ENCODE data around the gene PDYN. TPM values are rescaled to one million over a fixed set of nuclear protein-coding genes. Genes with fewer than 3 reads are reported as not detected.

The PDYN gene
- total RNA-seq, 2 experiments from 2014 or later, result not detected

DNA sequence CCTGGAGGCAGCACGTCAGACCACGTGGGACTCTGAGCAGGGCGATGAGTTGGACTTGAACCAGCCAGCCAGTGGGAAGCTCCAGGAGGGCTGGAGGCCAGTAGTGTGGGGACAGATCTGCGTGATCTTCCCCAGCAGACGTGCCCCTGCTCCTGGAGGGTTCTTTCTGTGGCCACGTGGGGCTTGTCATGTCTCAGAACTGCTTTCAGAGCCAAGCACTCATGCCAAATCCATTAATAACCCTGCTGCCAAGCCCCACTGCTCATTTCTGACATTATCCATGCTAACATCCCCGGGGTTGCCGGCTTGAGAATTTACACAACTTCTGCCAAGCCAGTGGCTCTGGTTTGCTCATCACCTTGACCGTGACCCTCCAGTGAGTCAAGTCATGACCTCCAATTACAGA is 60.4 kb downstream of the PDYN start:
- Mint-ChIP-seq H3K9me3 (no peaks in the 10 kb centered on the region), H3K4me3 (no peak overlapping the region), H3K4me1 (ENCODE audit: low read depth) (no peaks in the 10 kb centered on the region), H3K36me3 (ENCODE audit: low read depth) (no peaks in the 10 kb centered on the region), H3K27me3 (peaks cover 62% of the 10 kb centered on the region), H3K27ac (no peak overlapping the region)
- intact Hi-C loops (cut with DNase I, micrococcal nuclease), result no loop called here
- no peak overlapping the region for H3K27ac ChIP-seq (ENCODE audit: low read depth in 1 of 2, low read length in 2 of 2)
- H3K4me1 ChIP-seq (ENCODE audit: insufficient read depth, low read length), result no peaks in the 10 kb centered on the region
- TF ChIP-seq, protein P1, sequence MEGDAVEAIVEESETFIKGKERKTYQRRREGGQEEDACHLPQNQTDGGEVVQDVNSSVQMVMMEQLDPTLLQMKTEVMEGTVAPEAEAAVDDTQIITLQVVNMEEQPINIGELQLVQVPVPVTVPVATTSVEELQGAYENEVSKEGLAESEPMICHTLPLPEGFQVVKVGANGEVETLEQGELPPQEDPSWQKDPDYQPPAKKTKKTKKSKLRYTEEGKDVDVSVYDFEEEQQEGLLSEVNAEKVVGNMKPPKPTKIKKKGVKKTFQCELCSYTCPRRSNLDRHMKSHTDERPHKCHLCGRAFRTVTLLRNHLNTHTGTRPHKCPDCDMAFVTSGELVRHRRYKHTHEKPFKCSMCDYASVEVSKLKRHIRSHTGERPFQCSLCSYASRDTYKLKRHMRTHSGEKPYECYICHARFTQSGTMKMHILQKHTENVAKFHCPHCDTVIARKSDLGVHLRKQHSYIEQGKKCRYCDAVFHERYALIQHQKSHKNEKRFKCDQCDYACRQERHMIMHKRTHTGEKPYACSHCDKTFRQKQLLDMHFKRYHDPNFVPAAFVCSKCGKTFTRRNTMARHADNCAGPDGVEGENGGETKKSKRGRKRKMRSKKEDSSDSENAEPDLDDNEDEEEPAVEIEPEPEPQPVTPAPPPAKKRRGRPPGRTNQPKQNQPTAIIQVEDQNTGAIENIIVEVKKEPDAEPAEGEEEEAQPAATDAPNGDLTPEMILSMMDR (IDR thresholded peaks at IDR 0.05), result no peak
- H3K9me3 ChIP-seq (ENCODE audit: control insufficient read depth in 1 of 2, insufficient read depth in 1 of 2, low read length in 2 of 2), result no peaks in the 10 kb centered on the region
- CTCF ChIA-PET, result no interaction called here
- peaks cover 9 to 13% of the 10 kb centered on the region in 2 experiments for H3K27me3 ChIP-seq (ENCODE audit: control insufficient read depth in 1 of 2, insufficient read depth in 2 of 2, low read length in 2 of 2)
- DNase-seq (peak in 1 of 14 experiments; percentile 14), ATAC-seq (ENCODE audit: poor library complexity) (no peak)
- H3K36me3 ChIP-seq (ENCODE audit: insufficient read depth, low read length), result no peaks in the 10 kb centered on the region
- POLR2A ChIA-PET, result no interaction called here
- H3K4me3 ChIP-seq (ENCODE audit: low read length), result no peak overlapping the region

DNA sequence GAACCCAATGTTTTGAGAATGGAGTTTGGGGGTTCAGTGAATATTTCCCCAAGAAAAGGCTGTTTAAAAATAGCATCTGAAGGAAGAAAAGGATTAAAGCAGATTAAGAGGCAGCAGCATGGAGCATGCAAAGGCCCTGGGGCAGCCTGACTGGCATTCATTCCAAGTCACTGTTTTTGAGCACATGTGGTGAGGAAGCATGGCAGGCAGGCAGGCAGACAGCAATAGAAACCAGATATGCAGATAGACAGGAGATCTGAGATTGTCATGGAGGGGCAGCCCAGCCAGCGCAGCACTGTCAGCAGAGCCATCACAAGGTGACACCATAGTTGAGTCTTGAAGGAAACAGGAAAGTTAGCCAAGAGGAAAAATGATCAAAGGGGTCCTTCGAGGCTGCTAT is 60.9 kb downstream of the PDYN start:
- DNase-seq (no peak), ATAC-seq (ENCODE audit: poor library complexity) (no peak)
- no peaks in the 10 kb centered on the region for H3K4me1 Mint-ChIP-seq (ENCODE audit: low read depth)
- POLR2A ChIA-PET, result no interaction called here
- intact Hi-C loops (cut with DNase I, micrococcal nuclease), result no loop called here
- CTCF ChIA-PET, result no interaction called here
- no peaks in the 10 kb centered on the region for H3K4me1 ChIP-seq (ENCODE audit: insufficient read depth, low read length)
- no peak overlapping the region for H3K4me3 ChIP-seq (ENCODE audit: low read length)
- H3K27ac ChIP-seq (ENCODE audit: low read depth in 1 of 2, low read length in 2 of 2), result no peak overlapping the region
- no peaks in the 10 kb centered on the region for H3K9me3 Mint-ChIP-seq
- no peak overlapping the region for H3K4me3 Mint-ChIP-seq
- H3K27me3 Mint-ChIP-seq, result peaks cover 61% of the 10 kb centered on the region
- H3K36me3 ChIP-seq (ENCODE audit: insufficient read depth, low read length), result no peaks in the 10 kb centered on the region
- no peaks in the 10 kb centered on the region for H3K36me3 Mint-ChIP-seq (ENCODE audit: low read depth)
- H3K9me3 ChIP-seq (ENCODE audit: control insufficient read depth in 1 of 2, insufficient read depth in 1 of 2, low read length in 2 of 2), result no peaks in the 10 kb centered on the region
- TF ChIP-seq, protein P1 (IDR thresholded peaks at IDR 0.05), result no peak
- H3K27ac Mint-ChIP-seq, result no peak overlapping the region
- peaks cover 9 to 16% of the 10 kb centered on the region in 2 experiments for H3K27me3 ChIP-seq (ENCODE audit: control insufficient read depth in 1 of 2, insufficient read depth in 2 of 2, low read length in 2 of 2)

DNA sequence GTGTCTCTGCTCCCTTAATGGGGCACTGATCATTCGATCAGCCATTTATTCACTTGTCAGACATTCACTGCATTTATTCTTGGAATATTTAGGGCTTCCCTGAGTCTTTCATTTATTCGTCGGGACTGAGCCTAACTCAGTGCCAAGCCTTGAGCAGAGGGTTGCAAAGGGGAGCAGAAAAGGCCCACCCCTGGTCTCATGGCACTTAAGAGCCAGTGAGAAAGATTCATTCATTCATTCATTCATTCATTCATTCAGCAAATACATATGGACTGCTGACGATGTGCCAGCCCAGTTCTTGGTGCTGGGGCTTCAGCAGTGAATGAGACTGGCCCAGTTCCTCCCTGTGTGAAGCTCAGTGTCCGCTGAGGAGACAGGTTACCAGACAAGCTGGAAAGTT is 62.0 kb downstream of the PDYN start:
- Histone ChIP-seq H3K27me3 (ENCODE audit: control insufficient read depth in 1 of 2, insufficient read depth in 2 of 2, low read length in 2 of 2) (peaks cover 9 to 16% of the 10 kb centered on the region in 2 experiments), H3K9me3 (ENCODE audit: control insufficient read depth in 1 of 2, insufficient read depth in 1 of 2, low read length in 2 of 2) (no peaks in the 10 kb centered on the region), H3K36me3 (ENCODE audit: insufficient read depth, low read length) (no peaks in the 10 kb centered on the region), H3K4me1 (ENCODE audit: insufficient read depth, low read length) (no peaks in the 10 kb centered on the region), H3K27ac (ENCODE audit: low read depth in 1 of 2, low read length in 2 of 2) (no peak overlapping the region), H3K4me3 (ENCODE audit: low read length) (no peak overlapping the region)
- TF ChIP-seq, protein P1 (IDR thresholded peaks at IDR 0.05), result no peak
- Mint-ChIP-seq H3K4me1 (ENCODE audit: low read depth) (no peaks in the 10 kb centered on the region), H3K36me3 (ENCODE audit: low read depth) (no peaks in the 10 kb centered on the region), H3K27ac (no peak overlapping the region), H3K9me3 (no peaks in the 10 kb centered on the region), H3K27me3 (peaks cover 61% of the 10 kb centered on the region), H3K4me3 (no peak overlapping the region)
- ChIA-PET POLR2A (no interaction called here), CTCF (no interaction called here)
- ATAC-seq (ENCODE audit: poor library complexity) (no peak), DNase-seq (no peak)
- intact Hi-C loops (cut with DNase I, micrococcal nuclease), result no loop called here

Data from CD4-positive, alpha-beta T cell (primary cell).